DMS 273 treated with DMSO at 0.1 percent for 48 hours (cell line): ENCODE measurements around the gene ANKRD29.
"Not testable (repeated sequence)": the region's sequence is repeated elsewhere in the genome, so short reads cannot be mapped to it uniquely, and the experiment has no call there.

Source experiments
- DNase-seq: peaks from one replicate; lab custom pipeline; 2025; lab: John Stamatoyannopoulos, UW

ANKRD29 gene

DNA sequence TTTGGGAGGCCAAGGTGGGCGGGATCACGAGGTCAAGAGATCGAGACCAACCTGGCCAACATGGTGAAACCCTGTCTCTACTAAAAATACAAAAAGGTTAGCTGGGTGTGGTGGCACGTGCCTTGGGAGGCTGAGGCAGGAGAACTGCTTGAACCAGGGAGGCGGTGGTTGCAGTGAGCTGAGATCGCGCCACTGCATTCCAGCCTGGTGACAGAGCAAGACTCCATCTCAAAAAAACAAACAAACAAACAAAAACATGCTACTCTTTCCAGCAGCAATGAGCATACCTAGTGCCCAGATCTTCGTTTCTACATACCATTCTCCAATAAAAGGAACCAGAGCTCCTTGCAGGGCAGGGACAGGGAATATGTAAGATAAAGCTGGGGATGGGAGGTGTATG lies 105.2 kb downstream of the ANKRD29 start:
- DNase-seq, result not testable (repeated sequence)

DNA sequence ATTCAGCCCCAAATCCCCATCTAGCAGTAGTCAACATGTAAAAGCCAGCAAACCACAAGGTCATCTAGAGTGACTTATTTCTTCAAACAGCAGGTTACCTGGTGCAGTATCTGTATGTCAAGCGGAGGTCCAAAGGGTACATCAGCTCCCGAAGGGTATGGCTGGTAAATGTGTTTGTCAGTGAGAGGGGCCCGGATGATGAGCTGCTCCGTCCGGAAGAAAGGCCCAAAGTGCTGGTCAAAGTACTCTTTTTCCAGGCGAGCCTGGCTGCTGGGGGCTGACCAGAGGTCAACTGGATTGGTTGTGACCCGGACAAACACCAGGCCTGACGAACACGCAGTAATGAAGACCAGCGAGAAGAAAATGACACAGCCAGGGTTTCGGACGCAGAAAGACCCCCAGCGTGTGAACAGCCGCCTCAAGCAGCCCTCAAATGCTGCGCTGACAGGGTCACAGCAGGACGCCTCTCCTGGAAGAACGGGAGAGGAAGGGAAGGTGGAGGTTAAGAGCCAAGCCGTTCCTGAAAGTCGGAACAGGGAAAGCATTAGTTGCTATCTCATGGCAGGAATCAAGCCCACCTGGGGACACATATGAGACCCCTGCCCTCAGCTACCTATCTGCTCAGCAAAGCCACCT lies 106.4 kb downstream of the ANKRD29 start:
- DNase-seq, result no peak

DNA sequence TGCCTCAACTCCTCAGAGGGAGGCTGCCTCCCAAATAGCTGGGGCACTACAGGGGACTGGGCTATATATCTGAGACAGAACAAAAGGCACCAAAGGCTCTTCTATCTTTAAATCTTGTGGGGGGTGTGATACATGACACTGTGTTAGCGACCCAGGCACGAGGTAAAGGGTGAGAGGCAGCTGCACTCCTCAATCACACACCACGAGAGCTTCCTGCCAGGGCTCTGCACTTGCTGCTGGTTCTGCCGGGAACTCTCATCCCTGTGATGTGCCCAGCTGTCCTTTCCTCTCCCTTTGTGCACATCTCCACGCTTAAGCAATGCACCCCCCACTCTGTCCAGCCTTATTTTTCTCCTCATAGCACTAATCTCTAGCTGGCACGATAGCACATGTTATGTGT lies 108.8 kb downstream of the ANKRD29 start:
- no peak for DNase-seq

DNA sequence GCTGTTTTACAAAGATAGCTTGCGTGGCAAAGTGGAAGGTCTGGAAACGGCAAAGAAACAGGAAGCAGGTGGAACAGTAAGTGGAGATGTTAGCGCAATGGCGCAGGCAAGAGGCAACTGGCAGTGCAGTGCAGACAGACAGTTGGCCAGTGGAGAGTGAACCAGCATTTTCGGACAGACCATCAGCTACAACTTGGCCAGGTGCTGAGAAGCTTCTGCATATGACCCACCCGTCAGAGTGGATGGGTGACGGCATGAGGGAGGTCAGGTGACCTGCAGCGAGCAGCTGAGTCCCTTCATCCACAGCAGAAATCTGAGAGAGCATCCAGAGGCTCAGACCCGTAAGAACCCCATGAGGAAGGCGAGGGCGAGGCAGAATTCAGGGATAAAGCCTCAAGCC lies 110.2 kb downstream of the ANKRD29 start:
- DNase-seq, result no peak

DNA sequence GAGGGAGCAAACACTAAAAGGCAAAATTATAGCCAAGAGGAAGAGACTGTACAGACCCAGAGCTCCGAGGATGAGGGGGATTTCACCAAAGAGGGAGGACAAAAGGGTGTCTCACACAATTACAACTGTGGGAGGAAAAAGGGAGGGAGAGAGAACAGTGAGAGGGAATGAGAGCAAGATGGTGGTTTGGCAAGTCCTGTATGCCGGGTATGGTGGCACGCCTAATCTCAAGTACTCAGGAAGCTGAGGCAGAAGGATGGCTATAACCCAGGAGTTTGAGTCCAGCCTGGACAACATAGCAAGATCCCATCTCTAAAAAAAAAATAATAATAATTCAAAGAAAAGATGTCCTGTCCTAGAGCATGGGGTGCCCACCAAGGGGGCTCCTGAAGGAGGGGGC lies 110.7 kb downstream of the ANKRD29 start:
- no peak for DNase-seq

DNA sequence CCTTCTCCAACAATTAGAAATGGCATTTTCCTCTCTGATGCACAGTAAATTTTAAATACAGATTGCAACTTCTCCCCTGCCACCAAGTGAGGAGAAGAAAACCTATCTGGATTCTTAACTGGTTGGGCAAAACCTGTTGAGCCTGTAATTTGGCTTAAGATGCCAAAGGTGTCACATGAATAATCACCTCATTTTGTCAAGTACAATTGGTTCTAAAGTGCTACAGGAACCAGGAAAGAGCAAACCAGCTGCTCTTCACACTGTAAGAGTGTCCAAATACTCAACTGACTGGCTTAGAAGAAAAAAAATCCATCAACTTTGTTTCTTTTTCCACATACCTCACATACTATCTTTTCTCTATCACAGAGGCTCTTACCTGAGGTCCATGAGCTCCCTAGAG lies 111.8 kb downstream of the ANKRD29 start:
- DNase-seq, result no peak
